SHP77 treated with DMSO at 0.1 percent for 48 hours (cell line): Measurements from ENCODE around the gene ELAVL3.
"Not testable (repeated sequence)": the region's sequence is repeated elsewhere in the genome, so short reads cannot be mapped to it uniquely, and the experiment has no call there.

ENCODE experiments used
- DNase-seq: peaks from one replicate; lab custom pipeline; 2025; lab: John Stamatoyannopoulos, UW

ELAVL3 gene

DNA sequence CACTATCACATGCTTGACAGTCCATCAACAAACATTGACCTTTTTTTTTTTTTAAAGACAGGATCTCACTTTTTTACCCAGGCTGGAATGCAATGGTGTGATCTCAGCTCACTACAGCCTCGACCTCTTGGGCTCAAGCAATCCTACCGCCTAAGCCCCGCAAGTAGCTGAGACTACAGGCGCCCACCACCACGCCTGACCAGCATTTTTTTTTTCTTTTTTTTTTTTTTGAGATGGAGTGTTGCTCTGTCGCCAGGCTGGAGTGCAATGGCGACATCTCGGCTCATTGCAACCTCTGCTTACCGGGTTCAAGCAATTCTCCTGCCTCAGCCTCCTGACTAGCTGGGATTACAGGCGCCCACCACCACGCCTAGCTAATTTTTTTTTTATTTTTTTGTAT is 21.9 kb downstream of the ELAVL3 start:
- not testable (repeated sequence) for DNase-seq

DNA sequence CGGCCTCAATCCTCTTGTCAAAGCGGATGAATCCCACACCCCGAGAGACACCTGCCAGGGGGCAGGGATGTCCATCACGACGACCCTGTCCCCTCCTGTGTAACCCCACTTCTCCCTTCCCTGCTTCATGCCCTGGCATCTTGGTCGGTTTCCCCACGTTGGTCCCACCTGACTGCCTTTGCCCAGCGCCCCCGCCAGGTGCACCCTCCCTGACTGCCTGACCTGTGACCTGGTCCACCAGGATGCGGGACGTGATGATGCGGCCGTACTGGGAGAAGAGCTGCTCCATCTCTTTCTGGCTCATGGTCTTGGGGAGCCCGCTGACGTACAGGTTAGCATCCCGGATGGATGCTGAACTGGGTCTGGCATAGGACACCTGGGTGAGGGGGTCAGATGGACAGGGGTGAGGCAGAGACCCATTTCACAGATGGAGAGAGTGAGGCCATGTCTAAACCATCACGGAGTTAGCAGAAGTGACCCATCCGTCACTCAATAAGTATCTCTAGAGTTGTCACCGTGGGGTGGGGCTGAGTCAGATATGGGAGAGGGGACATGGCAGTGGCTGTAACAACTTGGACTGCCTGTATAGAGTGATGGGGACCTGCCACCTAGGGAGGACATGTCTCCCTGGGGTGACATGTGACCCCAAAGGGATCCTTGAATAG is 22.5 kb downstream of the ELAVL3 start:
- DNase-seq: no peak

DNA sequence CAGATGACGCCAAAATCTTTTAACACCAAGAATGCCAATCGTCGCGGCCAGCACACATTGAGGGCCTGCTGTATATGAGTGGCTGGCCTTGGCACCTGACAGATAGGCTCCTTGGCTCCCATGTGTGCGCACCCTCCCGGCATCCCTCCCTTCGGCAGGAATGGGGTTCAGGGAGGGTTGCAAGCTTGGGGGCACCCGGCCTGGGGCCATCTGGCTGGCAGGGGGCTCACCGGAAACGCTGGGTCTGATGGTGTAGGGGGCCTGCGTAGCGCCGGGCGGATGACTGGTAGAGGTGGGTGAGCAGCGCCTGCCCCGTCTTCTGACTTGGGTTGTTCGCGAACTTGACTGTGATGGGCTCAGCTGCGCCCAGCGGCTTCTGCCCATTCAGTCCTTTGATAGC is 23.0 kb downstream of the ELAVL3 start:
- DNase-seq: no peak

DNA sequence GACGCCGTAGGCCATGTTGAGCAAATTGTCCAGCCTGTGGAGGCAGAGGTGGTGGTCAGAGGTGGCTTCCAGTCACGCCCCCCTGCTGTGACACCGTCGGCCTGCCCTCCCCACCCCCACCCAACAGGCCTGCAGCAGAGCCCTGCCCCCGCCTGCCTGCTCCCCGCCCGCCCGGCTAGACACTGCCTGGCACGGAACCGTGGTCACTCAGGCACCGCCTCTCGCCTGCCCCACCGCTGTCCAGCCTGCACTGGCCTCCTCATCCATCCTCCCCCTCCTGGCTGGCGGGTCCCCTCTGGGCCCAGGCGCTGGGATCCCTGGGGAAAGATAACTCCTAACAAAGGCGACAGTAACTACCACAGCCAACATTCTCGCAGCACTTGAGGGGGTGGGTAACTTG is 23.7 kb downstream of the ELAVL3 start:
- no peak for DNase-seq

DNA sequence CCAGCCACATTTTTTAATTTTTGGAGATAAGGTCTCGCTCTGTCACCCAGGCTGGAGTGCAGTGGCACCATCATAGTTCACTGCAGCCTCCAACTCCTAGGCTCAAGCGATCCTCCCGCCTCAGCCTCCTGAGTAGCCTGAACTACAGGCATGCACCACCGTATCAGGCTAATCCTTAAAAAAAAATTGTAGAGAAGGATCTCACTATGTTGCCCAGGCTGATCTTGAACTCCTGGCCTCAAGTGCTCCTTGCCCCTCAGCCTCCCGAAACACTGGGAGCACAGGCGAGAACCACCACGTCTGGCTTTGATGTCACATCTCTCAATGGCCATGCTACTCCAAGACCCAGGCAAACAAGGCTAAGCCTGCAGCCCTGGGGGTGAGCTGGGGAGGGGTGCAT is 24.2 kb downstream of the ELAVL3 start:
- DNase-seq: no peak

DNA sequence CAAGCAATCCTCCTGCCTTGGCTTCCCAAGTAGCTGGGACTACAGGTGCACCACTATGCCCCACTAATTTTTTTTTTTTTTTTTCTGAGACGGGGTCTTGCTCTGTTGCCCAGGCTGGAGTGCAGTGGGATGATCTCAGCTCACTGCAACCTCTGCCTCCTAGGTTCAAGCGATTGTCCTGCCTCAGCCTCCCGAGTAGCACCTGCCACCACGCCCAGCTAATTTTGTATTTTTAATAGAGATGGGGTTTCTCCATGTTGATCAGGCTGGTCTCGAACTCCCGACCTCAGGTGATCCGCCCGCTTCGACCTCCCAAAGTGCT is 25.7 kb downstream of the ELAVL3 start:
- not testable (repeated sequence) for DNase-seq

DNA sequence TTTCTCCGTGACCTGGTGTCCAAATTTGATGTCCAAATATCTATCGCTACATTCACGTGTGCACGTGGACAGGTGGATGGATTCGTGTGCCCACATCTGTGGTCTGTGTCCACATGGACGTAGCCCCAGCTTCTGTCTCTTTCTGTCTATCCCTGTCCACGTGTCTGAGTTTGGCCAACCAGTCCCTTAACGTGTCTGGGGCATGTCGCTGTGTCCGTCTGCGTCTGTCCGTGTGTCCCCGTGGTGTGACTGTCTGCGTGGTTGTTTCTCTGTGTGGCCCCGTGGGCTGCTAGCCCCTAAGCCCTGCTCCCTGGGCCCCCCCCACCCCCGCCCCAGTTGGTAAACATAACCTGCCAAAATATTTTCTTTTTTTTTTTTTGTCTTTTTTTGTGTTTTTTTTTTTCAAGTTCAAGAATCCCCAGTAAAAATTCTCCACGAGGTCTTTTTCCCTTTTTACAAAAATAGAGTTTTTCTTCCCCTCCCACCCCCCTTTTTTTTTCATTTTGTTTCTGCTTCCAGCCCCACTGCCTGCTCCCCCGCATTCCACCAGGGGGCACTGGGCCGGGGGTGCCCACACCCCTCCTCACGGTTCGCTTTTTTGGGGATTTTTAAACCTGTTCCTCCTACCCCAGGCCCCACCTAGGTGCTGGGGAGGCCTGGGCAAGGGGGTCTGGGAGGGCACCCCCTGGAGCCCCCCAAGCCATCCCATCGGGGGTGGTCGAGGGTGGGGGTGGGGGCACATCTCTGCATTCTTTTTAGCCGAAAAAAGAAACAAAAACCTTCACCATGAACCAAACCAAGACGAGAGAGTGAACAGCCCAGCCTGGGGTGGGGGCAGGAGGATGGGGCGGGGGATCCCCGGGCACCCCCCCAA is 27.1 kb downstream of the ELAVL3 start:
- DNase-seq: no peak

DNA sequence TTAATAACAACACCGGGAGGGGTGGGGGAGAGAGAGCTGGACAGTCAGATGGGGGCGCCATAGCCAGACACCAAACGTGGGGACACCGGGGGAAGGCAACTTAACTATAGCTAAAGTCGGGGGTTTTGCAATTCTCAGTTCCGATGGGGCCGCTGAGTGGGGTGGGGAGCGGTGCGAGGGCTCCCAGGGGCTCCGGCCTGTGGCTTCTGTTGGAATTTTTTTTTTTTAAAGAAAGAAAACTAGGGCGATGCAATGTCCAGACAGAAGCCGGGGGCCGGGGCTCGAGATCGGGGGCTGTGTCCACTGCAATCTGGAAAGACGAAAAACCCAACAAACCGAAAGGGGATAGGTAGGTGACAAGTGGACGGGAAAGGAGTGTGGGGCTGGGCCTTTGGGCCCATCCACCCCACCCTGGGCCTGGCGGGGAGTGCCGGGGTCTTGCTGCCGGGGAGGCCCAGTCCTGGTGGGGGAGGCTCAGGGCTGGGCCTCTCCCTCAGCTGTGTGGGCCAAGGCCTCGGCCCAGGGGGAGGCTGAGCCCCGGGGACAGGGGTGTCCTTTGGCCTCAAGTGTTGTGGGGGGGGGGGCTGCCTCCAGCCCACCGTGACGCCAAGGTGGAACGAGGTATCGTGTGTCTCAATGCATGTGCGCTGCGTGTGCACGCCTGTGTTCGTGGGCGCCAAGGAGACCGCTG is 28.1 kb downstream of the ELAVL3 start:
- no peak for DNase-seq

DNA sequence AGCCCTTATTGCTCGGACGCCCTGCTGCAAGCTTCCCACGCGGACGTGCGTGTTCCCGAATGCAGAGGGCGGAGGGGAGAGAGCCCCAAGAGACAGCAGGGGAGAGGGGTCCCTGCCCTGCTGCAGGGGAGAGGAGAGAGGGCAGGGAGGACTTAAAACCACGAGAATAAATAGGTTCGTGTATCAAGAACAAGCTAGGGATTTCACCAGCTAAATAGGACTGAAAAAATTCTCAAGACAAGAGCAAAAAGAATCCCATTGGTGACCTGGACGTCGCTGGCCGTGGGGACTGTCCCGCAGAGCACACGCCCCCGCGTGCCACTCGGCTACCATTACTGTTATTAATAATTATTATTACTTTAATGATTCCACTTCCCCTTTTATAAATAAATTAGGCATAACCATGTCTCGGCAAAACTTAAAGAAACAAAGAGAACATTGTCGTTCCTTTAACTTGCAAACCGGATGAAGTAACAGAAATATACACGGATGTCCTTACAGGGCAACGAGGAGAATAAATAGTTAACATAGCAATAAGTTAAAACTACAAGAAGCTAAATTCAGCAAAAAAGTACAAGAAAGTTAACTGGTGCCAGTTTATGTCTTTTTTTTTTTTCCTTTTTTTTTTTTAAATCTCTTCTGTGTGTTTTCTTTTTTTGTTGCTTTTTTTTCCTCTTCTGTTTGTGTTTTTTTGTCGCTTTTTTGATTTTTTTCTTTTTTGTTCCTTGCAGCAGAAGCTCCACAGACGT is 28.8 kb downstream of the ELAVL3 start:
- no peak for DNase-seq

DNA sequence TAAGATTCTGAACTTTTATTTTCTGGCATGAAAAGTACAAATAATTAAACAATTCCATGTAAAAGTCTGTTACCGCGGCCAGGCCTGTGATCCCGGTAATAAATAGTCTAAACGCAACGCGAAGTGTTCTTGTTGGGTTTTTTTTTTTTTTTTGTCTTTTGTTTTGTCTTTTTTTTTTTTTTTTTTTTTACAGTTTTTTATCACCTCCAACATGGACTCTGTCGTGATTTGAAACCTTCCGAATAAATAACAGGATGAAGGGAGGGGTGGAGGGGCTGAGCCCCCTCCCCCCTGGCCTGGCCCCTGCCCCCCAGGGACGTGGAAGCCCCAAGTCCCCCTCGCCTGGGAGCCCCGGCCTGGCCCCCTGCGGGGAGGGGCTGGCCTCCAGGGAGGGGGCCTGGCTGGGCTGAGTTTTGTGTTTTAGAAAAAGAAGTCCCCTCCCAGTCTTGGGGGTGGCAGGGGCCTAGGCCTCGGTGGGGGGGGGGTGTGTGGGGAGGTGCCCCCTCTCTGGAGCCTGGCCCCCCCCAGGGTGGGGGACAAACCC is 29.4 kb downstream of the ELAVL3 start:
- DNase-seq: no peak

DNA sequence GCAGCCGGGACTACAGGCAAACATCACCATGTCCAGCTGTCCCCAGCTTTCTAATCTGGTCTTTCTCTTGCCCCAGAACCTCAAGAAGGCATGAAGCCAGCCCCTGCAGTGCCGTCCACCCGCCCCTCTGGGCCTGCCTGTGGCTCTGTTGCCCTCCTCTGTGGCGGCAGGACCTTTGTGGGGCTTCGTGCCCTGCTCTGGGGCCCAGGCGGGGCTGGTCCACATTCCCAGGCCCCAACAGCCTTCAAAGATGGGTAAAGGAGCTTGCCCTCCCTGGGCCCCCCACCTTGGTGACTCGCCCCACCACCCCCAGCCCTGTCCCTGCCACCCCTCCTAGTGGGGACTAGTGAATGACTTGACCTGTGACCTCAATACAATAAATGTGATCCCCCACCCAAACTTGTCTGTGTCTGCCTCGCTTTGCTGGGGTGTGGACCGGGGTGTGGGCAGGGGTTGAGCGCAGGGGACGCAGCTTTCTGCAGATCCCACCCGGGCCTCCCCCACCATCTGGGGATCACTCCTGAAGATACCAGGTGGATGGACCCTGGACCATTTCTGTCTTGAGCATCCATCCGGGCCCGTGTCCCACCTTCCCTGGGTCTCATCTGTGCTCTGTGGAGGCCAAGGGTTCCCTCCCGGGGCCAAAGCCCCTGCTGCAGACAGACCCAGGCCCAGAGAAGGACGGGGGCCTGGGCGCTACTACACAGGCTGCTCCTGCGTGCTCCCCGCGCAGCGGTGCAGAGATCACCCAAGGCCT is 30.1 kb downstream of the ELAVL3 start:
- DNase-seq: no peak

DNA sequence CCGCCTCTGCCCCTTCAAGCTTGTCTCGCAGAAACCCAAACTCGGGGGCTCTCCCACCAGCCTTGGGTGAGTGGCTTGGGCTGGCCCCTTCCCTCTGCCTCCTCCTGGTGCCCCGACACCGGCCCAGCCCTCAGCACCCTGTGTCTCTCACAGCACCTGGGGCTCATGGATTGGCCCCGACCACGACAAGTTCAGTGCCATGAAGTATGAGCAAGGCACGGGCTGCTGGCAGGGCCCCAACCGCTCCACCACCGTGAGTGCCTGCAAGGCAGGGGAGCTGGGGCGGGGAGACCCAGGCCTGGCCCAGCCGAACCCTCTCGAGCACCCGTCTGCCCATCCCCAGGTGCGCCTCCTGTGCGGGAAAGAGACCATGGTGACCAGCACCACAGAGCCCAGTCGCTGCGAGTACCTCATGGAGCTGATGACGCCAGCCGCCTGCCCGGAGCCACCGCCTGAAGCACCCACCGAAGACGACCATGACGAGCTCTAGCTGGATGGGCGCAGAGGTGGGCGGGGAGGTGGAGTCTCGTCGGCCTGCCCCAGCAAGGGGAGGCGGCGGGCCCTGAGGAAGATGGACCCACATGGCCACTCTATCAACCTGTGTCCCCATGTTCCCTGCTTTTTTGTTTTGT is 31.8 kb downstream of the ELAVL3 start:
- DNase-seq: no peak

DNA sequence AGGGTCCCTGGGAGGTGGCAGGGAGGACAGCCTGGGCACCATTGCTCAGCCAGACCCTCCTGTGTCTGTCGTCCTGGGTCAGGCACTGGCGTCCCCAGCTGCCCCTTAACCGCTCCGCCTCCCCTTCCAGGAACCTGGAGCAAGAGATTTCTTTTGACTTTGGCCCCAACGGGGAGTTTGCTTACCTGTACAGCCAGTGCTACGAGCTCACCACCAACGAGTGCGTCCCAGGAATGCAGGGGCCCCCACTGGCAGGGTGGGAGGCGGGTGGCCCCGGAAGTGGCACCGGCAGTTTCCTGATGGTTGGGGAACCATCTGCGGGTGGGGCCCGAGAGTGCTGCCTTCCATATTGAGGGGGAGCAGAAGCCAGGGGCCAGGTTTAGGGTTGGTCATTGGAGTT is 32.4 kb downstream of the ELAVL3 start:
- DNase-seq: no peak

DNA sequence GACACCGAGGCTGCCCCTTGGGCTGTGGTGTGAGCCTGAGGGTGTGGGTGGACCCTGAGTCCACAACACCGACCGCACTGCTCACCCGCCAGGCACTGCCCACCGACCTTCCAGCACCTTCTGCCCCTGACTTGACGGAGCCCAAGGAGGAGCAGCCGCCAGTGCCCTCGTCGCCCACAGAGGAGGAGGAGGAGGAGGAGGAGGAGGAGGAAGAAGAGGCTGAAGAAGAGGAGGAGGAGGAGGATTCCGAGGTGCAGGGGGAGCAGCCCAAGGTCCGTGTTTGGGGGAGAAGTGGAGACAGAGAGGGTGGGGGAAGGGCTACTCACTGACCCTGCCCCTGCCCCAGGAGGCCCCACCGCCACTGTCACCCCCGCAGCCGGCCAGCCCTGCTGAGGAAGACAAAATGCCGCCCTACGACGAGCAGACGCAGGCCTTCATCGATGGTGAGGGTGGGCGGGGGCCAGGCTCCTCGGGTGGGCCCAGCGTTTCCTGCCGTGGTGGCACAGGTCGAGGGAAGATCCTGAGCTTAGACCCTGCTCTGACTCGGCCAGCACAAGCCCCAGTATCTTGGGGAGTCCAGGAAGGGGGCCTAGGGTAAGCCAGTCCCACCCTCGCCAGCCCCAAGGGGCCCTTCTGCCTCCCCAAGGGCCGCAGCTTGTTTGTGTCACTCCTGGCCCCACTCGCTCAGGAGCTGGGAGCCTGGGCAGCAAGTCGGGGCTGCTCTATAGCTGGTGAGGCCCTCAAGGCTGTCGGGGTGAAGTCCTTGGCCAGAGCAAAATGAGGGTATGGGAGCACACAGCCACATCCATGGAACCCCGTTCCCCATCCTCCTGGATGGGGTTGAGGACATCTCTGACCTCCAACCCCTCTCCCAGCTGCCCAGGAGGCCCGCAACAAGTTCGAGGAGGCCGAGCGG is 33.2 kb downstream of the ELAVL3 start:
- DNase-seq: no peak

DNA sequence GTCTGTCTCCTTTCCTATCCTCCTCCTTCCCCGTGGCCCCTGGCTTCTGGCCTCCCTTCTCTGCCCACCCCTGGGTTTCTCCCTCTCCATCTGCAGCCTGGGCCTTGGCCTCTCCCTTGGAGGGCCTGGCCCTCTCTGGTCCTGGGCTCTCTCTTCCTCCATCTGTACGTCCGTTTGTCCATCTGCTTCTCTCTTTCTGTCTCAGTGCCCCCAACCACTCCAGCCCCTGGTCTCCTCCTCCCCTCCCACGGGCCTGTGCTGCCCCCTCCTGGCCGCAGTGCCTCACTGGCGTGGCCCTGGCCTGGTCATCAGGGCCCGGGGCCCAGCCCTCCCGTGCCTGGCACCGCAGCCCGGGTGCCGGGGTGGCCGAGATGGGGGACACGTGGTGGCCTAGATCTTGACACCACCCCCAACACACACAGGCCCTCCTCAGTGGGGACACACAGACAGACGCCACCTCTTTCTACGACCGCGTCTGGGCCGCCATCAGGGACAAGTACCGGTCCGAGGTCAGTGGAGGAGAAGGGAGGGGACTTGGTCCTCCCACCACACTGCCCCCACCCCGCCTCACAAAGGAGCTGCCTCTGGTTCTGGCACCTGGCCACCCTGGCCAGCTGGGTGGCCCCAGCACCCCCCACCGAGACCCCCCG is 34.1 kb downstream of the ELAVL3 start:
- DNase-seq: no peak

DNA sequence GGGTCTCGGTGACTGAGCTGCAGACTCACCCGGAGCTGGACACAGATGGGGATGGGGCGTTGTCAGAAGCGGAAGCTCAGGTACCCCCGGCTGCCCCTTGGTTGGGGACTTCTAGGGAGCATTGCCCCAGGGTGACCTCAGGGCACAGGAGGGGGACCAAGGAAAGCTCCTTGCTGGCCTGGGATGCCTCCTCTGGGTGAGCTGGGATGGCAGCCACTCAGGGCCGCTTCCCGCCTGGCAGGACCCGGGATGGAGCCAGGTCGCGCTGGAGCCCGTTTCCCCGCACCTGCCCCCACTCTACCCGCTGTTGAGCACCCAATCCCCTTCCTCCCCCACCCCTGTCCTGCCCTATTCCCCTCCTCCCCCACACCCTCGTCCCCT is 34.6 kb downstream of the ELAVL3 start:
- no peak for DNase-seq

DNA sequence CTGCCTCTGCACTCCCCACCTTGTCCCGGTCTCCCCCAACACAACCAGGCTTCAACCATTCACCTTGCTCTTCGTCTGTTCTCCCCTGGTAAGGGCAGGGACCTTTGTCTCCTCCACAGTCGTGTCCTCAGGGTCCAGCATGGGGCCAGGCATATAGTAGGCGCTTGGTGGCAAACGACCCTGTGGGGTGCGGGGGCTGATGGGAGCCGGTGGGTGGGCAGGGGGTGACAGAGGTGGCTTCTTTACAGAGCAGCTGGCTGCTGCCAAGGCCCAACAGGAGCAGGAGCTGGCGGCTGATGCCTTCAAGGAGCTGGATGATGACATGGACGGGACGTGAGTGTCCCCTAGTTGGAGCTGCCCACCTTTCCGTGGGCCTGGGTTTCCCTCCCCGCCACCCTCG is 35.7 kb downstream of the ELAVL3 start:
- no peak for DNase-seq

DNA sequence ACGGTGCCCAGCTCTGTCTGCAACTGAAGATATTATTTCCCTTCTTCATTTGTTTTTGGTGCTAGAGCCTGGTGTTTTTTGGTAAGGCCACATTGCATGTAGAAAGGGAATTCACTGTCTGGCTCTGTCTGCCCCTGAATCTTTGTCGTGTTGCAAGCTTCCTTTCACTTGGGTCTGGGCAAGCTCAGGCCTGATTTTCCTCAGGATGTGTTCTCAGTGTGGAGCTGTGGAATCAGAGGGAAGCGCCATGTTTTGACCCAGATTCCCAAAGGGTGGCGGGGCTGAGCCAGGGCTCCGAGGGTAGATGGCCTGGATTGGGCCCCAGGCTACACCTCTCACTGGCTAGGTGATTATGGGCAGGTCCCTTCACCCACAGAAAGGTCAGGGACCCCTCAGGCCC is 36.8 kb downstream of the ELAVL3 start:
- no peak for DNase-seq

DNA sequence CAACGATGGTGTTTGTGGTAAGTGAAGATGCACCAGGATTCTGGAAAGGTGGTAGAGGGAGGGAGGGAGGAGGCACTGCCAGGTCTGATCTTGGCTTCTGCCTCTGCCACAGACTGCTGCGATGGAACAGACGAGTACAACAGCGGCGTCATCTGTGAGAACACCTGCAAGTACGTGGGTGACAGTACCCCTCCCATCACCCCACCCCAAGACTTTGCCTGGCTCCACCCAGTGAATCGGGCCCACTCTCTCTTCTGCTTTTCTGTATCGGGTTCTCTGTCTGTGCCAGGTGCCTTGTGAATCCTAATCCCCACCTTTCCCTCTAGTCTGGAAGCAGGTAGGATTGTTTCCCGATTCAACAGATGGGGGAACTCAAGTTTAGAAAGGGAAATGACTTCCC is 42.9 kb downstream of the ELAVL3 start:
- DNase-seq: no peak
